ENCODE data around the gene EMID1.
A peak's percentile ranks its signal among the peaks of the same experiment; 100 is the strongest.

EMID1 gene

DNA sequence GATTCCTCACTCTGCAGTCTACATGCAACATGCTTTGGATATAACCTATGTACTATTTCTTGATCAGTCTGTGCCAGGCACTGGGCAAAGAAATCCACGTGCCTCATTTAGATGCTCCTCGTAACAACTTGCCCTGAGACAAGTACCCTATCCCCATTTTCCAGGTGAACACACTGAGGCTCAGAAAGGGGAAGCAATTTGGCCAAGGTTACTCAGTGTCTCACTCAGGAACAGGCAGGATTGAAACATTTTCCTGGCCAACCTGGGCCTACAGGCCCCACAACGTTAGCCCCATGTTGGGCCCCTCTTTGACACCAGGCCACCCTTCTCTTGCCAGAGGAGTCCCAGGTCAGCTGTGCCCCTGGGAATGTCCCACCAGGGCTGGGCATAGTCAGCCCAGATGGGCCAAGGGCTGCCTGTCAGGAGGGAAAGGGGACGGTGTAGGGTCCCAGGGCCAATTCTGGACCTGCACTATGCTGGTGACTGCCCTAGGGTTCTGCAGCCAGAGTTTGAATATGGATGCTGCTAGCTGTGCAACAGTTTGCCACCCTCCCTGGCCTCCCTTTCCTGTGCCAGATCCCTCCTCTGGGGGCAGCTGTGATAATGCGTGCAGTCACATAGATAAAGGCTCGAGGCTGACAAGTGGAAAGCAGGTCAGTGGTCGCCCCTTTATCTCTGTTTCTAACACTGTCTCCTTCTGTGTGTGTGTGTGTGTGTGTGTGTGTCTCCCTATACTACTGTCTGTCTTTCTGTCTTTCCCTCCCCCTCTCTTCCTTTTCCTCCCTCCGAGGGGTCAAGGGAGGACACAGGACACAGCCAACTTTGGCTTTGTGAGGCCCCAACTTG lies 10.4 kb upstream of the EMID1 start:
- no peak for DNase-seq

DNA sequence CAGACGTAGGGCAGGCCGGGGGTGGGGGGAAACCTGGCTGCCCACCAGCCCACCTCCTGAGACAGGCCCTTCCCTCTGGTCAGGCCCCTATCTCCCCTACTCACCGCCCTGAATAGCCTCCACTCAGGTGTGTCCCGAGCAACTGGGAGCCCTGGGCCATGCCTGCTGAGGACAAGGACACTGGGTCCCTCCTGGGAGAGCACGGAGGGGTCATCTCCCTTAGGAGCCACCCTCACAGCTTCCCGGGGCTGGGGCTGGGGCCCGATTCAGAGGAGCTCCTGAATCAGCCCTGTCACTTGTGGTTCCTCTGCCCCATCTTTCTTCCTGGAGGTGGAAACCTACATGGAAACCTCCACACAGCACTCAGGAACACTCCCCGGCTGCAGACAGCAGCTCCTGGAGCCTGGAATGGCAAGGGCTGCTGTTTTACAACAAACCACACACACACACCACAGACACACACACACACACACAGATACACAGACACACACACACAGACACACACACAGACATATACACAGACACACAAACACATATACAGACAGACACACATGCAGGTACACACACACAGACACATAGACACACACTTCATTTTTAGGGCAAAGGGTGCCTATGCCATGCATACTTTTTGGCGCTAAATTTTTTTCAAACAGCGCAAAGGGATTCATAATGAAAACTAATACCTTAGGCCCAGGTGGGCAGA lies 9.6 kb upstream of the EMID1 start:
- DNase-seq, result no peak

DNA sequence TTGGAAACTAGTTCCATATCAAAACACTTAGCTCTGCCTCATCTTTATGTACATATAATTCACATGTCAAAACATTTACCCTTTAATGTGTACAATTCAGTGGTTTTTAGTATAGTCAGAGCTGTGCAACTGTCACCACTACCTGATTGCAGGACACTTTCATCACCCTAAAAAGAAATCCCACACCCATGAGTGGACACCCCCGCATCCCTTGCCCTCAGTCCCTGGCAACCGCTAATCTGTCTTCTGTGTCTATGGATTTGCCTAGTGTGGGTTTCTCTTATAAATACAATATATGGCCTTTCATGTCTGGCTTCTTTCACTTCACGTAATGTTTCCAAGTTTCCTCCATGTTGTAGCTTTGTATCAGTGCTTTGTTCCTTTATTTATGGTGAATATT lies 8.6 kb upstream of the EMID1 start:
- DNase-seq, result no peak

DNA sequence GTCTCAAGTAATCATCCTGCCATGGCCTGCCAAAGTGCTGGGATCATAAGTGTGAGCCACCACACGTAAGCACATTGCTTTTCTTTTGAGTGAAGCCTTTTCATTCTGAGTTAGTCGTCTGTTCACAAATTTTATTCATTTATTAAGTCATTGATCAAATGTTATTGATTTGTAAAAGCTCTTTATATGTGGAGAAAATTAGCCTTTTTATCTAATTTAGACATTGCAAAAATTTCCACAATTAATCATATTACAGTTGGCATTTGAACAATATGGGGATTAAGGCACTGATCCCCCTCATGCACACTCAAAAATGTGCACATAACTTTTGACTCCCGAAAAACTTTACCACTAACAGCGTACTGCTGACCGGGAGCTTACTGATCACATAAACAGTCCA lies 7.5 kb upstream of the EMID1 start:
- DNase-seq, result no peak

DNA sequence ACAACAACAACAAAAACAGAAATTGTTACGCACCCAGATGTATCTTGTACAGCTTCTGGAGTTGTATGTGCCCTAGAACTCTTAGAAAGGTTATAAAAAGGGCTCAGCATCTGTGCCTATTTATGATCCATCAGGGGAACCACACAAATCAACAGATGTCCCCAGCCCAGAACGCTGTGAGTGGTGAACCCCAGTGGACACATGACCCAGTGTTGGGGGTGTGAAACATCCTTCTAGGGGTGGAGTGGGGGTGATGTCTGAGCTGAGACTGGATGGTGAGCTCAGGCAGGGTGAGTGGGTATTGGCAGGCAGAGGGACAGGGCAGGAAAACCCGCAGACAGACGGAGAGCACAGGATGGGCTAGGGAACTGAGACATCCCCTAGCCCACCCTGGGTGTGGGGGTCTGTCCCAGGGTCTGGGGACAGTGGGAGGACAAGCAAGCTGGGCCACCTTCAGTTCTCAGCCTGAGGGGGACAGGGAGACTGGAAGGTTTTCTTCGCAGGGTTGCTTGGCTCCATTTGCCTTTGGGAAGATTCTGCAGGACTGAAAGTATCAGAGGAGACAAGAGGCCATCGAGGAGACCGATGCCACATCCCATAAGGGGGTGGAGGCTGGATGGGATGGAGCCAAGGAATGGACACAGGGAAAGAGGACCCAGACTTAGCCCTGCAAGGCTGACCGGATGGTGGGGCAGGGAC lies 5.8 kb upstream of the EMID1 start:
- no peak for DNase-seq

DNA sequence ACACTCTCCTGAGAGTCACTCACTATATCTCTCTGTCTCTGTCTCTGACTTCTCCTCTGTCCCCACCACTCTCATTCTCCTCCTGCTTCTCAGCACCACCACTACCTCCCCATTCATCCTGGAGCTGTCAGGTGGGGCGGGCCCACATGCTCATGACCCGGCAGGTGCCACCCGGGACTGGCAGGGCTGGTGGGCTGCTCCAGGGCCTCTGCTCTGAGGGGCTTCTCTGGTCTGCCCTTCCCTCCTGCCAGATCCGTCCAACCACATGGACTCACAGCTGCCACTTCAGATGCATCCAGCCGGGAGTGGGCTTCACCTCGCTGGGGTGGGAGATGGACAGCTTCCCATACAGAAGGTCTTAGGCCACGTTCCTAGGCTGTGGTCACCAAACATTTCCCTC lies 4.8 kb upstream of the EMID1 start:
- no peak for DNase-seq

DNA sequence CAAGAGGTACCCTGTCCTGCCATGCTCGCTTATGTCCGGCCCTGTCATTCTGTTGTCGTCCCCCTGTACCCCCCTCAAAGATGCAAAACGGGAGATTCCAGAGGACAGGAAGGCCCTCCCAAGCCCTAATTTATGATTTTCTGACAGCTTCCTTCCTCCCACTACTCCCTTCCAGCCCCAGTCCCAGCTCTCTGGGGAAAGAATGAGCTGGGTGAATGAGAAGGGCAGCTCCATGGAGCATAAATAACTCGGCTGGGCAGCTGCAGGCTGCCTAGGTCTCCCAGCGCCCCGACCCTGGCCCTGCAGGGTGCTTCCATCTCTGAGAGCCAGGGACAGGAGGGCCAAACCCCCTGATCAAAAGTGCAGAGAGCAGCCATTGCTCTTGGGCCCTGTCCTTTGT lies 3.9 kb upstream of the EMID1 start:
- no peak for DNase-seq

DNA sequence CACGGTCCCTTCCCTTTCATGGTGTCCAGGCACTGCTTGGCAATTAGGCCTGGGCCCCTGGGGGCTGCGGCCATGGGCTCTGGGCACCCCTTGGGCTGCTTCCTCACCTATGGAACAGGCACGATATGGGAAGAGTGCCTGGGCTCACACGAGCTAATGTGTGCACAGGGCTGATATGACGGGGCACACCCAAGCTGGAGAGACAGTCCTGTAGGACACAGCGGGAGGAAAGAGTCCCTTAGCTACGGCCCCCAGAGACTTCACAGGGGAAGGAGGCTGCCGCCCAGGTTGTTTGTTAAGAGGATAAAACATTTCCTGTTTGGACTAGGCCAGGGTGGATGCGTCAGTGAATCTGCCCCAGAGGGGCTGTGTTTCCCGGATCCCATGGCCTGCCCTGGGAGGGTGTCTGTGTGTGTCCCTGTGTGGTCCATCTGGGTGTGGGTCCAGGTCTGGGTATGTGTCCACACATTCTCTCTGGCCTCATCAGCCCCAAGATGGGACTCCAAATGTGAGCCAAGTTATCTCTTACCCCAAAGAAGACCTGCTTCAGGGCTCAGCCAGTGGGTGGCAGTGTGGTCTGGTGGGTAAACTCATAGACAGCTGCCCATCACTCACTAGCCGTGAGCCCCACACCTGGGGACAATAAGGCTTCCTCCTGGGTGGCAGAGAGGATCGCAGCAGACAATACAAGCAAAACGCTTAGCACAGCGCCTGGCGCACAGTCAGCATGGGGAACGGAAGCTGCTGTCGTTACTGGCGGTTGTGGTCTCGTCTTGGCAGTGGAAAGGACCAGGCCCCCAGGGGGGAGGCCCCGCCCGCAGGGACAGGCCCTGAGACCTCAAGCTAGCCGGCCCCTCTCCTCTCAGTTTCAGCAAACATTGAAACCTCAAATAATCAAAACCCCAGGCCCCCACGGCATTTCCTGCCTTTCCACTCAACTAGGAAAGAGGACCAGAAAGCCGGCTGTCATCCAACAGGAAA lies 3.2 kb upstream of the EMID1 start:
- peak; percentile 77 for DNase-seq

DNA sequence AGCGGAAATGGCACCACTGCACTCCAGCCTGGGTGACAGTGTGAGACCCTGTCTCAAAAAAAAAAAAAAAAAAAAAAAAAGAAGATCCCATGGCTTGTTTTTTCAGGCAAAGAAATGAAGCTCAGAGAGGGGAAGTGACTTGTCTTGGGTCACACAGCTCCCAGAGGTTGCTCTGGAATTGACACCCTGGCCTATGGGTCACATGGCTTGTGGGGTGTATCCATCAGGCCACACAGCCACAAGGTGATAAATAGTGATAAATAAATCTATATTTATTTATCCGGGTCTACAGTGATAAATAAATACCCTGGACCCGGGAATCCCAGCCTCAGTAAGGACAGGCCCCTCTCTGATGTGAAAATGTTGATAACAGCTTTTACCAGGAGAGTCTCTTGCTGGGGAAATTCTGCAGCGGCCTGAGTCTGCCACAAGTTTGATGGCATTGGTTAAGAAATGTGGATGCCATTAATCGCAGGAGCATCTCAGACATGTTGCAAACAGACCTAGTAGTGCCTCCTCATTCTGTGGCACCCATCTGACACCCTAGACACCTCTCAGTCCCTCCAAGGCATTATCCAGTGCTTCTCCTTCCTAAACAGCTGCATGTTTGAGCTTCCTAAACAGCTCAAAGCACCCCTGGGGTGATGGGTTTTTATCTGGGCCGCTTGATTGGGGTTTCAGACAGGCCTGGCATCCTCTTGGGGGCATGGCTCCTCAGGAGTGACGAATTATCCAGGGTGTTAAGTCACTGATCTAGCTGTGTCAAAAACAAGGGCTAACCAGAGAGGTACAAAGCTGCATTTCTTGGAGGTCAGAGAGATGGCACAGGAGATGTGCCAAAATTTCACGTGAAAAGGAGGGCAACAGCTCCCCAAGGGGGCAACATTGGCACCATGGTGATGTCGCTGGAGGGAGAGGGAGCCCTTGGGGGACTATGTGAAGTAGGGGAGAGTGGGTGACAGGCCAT lies 1.9 kb upstream of the EMID1 start:
- no peak for DNase-seq

DNA sequence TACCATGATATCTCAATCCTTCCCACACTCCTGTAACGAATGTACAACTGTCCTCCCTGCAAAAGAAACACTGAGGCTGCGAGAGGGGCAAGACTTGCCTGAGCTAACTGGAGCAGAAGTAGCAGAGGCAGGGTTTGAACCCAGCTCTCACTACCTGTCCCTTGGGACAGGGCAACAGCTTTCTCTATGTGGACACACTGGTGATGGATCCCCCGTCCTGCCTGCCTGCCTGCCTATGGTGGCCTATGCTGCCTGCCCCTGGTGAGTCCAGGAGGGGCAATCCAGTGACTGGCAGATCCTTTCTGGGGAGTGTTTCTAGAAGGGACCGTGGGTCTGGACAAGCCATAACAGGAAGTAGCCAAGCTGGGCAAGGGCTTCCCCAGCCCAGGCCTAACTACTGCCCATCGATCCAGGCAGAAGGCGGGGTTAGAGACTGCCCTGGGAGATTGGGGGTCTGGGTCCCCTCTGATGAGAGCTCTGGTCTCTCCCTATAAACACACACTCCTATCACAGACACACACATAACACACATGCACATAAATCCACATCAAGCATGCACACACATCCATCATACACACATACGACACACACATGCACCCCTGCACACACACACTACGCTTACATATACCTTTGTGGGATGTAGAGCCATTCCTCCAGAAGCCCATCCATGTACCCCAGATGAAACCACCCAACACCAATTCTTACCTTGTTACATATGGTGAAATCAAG lies 1.1 kb upstream of the EMID1 start:
- no peak for DNase-seq

DNA sequence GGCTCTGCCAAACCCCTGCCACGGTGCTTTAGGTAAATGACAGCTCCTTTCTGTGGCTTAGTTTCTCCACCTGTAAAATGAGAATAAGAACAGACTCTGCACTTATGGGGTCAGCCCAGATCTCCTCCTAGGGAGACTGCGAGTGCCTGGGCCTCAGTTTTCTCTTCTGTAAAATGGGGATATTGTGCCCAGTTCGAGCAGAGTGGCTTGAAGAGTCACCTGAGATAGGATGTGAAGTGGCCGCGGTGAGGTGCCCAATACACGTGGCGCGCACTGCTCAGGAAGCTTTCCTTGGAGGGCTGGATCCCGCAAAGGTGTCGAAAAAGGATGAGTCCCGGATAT lies 473 bp upstream of the EMID1 start:
- DNase-seq, result no peak

DNA sequence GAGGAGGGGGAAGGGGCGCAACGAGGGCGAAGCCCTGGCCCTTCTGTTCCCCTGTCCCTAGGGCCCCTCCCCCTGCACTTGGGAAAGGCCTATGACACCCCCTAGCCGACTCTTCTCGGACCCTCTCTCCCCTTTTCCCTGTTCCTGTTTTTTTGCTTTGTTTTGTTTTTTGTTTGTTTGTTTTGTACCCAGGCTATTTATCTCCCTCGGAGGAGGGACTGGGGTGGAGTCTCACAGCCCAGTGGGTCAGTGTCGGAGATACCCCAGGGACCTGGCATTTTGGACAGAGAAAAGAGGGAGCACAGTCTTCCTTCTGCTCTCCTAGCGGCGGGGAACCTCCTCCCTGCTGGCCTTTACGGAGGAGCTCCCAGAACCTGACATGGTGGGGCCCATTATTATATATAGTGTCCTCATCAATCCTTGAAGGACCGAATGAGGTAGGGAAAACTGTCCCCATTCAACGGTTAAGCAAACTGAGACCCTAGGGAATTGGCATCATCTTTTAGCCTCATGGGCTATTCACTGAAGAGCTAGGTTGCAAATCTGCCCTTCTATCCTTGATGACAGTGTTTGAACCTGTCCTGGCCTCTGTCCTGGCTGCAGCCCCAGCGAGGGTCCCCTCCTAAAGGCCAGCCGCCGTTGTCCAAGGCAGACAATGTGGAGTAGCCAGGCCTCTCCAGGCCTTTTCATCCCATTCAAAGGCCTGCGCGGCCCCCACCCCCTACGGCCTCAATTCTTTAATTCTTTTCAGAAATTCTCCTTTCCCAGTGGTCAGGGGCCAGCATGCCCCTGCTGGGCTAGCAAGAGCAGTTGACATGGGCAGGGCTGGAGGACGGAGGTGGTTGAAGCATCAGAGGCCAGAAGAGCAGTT lies 911 bp downstream of the EMID1 start:
- DNase-seq, result no peak

DNA sequence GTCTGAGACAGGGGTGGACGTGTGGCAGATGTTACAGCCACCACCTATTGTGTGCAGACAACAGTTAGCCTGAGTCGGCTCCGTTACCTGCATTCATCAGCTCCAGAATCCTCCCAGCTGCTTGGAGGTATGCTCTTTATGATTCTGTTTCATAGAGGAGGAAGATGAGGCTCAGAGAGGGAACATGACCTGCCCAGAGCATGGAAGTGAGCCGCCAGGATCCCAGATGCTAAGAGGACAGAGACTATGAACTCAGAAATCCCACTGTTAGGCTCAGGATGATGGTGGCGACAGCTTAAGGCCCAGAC lies 1.5 kb downstream of the EMID1 start:
- DNase-seq, result no peak

DNA sequence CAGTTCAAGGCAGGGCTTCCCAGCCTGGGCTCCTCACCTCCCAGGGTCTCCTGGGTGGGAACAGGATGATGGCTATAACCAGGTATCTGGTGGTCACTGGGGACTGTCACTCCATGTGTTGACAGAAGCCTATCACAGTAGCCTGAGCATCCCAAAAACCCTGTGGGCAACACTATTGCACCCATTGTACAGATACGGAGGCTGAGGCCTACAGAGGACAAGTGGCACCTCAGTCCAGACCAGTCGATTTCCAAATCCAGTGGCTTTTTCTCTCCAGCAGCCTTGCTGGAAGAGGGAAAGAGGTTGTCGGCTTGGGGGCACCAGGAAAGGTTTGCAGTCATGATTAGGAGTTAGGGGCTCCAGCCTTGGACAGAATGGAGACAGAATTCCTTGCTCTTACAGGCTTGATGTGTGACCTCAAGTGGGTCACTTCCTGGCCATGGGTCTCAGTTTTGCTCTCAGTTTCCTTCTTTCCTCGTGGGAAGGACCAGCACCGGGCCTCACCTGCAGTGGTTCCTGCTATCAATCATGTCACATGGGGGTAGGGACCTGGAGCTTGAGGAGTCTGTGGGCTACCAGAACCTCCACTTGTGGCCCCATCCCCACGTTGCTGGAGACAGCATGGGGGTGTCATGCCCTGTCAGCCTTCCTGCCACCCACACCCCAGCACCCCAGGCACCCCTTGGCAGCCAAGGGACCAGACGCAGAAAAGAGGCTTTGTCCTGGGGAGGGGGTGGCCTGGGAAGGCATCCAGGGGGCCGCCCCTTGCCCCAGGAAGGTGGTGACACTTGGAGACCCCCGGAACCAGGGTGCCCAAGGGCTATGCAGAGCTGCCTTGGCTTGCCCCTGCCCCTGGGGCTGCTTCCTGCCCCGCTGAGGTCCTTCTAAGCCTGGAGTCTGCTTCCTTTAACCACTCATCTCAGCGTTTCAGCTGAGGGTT lies 2.1 kb downstream of the EMID1 start:
- no peak for DNase-seq

DNA sequence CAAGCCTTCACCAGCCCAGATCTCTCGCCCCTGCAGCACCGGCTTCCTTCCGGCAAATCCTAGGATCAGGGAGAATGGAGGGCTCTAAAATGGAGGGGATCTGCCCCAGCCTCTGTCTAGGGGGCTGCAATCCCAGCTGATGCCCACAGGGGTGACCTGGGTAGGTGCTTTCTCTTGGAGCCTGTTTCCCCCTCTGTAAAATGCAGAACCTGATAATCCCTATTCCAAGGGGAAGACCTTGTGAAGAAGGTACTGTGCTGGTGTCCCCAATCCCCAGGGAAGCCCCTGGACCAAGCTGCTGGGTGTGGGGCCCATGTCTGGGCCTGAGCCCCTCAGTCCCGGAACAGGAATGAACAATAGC lies 2.8 kb downstream of the EMID1 start:
- no peak for DNase-seq

DNA sequence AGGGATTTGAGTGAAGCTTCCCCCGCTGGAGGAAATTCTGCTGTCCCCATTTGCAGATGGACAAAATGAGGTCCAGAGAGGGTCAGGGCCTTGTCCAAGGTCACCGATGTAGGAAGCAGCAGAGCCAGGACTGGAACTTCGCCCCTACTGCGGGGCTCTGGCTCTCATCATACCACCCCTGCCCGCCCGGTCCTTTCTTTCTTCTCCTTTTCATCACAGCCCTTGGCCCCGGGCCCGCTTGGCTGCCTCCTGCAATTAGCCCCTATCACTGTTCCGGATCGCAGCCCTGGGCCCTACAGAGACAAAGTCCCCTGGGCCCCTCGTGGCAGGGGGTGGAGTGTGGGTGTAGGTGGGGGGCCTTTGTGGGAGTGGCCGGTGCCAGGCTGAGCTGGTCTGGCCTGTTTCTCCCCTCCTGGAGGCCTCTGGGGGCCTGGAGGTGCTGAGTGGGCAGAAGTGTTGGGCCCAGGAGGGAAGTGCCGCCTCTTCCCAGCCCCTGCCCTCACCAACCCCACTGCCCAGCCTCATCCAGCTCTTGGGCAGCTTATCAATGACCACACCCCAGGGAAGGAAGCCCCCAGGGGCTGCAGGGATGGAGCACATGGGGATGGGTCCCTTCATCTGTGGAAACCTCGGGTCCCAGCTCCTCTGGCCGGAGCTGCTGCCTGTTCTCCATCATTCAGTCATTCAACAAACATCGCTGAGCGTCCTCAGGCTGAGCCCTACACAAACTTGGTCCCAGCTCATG lies 3.4 kb downstream of the EMID1 start:
- no peak for DNase-seq

DNA sequence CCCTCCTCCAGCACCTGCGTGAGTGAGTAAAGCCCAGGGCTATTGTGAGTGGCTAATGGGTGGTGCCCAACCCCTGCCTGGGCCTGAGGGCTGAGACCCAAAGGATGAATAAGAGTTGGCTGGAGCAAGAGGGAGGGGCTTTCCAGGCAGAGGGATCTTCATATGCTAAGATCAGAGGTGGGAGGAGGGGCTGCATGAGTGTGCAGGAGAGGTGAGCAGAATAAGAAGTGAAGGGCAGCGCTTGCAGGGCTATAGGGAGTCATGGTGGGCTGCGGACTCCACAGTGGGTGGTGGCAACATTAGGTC lies 3.9 kb downstream of the EMID1 start:
- DNase-seq, result no peak

DNA sequence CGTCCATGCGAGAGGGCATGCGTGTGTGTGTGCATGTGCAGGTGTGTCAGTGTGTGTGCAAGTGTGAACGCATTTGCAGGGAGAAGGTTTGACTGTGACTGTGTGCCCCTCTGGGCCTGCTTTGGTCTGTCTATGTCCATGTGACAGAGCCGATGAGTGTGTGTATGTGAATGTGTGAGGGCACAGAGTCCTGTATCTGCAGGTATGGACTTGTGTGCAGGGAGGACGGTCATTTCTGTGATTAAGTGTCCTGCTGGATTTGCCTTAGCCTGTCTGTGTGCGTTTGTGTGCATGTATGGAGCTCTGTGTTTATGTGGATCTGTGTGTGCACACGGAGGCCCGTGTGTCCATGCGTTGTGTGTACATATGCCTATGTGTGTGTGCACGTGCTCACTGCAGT lies 5.4 kb downstream of the EMID1 start:
- DNase-seq, result no peak

Measured in activated effector memory CD4-positive, alpha-beta T cell treated with anti-CD3 and anti-CD28 coated beads, Interleukin-2, amount 50 U/mL, for 16 hours (primary cell).